IPS DF 19.7 (cell line): ENCODE measurements around the gene ELL3.
"Not testable (repeated sequence)": the region's sequence is repeated elsewhere in the genome, so short reads cannot be mapped to it uniquely, and the experiment has no call there.

ENCODE experiments used
- DNase-seq: peaks from one replicate; pipeline ENCODE4 v3.0.0-alpha.2; 2013; ENCODE audit warnings: low read depth, low spot score

ELL3 gene

GRCh38 chr15:43776718-43777266, at the start of gene ELL3:
TSS of gene ELL3 (minus strand) at chr15:43776966. CDS start at chr15:43776901, 65 bp downstream.
- DNase-seq: no peak

- DNase-seq: no peak
These were observed 49.3 kb upstream of the ELL3 start for GRCh38 chr15:43826029-43826507.

- DNase-seq: not testable (repeated sequence)
These were observed 48.5 kb upstream of the ELL3 start for GRCh38 chr15:43825305-43825704.

DNA sequence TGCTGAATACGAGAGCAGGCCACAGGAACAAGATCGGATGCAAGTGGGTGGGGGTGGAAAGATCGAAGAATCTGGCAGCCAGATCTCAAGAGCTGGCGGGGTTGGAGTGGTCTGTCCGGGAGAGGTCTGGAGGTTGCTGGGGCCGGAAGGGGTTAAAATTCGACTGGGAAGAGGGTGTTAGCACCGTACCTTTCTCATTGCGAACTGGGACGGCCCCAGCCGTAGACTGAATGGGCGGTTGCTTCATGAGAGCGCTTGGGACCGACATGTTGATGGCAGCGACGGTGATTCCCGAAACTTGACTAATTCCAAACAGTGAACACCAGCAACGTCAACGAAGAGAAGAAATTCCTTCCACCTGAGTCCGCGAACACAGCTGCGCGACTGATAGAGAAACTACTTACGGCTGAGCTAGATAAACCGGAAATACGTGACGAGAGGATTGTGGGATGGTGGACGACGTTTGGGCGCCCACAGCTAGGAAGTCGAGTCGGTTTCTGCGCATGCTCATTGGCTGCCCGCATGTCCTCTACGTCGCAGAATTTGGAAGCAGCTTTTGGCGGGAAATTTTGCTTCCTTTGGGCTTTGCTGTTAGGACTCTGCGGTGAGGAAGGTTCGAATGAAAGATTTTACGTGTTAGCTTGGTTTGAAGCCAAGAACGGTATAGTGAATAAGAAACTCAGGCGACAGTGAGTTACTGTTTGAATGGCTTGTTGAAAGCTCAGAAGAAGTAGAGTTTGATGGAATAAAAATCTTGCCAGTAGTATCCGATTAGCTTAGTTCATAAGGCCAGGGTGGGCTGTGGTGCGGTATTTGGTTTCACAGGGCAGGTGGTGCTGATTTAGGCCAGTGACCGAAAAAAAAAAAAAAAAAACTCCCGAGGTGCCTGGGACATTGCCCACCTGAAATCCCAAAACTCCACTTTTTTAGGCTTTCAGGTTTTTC, 47.8 kb upstream of the ELL3 start, which contains the start of gene MFAP1:
TSS of gene MFAP1 (minus strand) at position 389 of the 945 bp plus-strand sequence. CDS start at position 268, 121 bp downstream.
- peak; percentile 95 for DNase-seq

DNA sequence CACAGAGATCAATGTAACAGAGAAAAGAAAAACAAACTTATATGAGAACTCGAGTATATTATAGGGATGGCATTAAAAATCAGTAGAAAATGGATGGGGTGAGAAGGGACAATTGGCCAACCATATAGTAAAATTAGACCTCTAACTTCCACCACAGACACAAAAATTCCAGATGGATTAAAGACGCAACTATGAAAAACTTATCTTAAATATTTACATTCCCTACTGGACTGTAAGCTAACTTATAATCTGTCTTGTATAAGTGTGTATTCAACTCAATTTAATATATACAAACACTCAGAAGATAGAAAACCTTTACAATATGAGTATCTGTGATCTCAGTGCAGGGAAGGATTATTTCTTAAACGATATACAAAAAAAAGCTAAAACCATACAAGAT, 44.7 kb upstream of the ELL3 start:
- DNase-seq: no peak

GRCh38 chr15:43815064-43815463, 38.3 kb upstream of the ELL3 start:
- not testable (repeated sequence) for DNase-seq

DNA sequence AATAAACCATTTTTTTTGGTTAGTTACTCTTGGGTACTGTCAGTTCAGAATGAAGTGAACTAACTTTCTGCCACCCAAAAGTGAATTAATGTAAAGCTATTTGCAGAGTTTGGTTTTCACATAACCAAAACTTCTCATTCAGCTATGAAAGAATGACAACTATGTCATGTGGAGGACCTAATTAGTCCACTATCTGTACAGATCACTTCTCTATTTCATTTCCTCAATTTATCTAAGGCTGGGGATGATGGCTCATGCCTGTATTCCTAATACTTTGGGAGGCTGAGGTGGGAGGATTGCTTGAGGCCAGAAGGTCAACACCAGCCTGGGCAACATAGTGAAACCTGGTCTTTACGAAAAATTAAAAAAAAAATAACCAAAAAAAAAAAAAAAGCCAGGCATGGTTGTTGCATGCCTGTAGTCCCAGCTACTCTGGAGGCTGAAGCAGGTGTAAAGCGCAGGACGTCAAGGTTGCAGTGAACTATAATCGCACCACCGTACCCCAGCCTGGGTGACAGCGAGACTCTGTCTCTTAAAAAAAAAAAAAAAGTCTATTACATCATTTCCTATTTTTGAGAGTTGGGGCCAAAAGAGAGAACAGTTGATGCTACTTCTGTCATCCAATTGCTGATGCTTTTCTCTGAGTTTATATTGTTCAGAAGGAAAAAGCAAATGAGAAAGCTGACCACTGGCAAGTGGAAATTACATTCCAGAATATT, 32.4 kb upstream of the ELL3 start:
- DNase-seq: no peak

GRCh38 chr15:43808435-43808950, 31.7 kb upstream of the ELL3 start:
- DNase-seq: no peak

GRCh38 chr15:43802676-43803075, 25.9 kb upstream of the ELL3 start:
- not testable (repeated sequence) for DNase-seq

GRCh38 chr15:43800286-43801141, 23.7 kb upstream of the ELL3 start, which contains the start of gene HYPK:
TSS of gene HYPK (plus strand) at chr15:43800599. CDS start at chr15:43800623, 24 bp downstream.
- DNase-seq: no peak

- DNase-seq: no peak
These were observed 23.1 kb upstream of the ELL3 start, which contains the start of gene SERINC4 for GRCh38 chr15:43799945-43800285. TSS of gene SERINC4 (minus strand) at chr15:43800220. CDS start at chr15:43799986, 234 bp downstream.

GRCh38 chr15:43799209-43799944, 22.6 kb upstream of the ELL3 start:
- DNase-seq: no peak

DNA sequence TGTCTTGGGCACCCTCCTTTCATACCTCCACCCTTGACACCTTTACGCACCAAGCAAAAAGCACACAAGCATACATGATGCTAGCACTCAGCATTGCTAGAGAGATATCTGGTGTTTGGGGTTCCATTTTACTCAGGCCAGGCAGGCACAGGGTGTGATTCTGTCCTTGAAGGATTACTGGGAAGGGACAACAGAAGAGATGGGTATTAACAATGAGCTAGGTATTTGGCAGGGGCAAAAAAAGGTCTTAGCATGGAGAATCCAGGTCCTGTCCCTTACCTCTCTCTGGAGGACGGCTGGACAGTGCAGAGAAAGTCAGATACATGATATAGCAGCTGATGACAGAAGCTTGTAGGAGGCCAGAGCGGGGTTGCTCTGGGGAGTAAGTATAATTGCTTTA, 19.8 kb upstream of the ELL3 start:
- DNase-seq: no peak

GRCh38 chr15:43795997-43796396, 19.2 kb upstream of the ELL3 start:
- no peak for DNase-seq

- DNase-seq: no peak
These were observed 18.4 kb upstream of the ELL3 start for GRCh38 chr15:43795197-43795596.

- no peak for DNase-seq
These were observed 17.7 kb upstream of the ELL3 start for GRCh38 chr15:43794269-43795037.

- DNase-seq: no peak
These were observed 16.9 kb upstream of the ELL3 start for GRCh38 chr15:43793647-43794046.

GRCh38 chr15:43792761-43793476, 16.2 kb upstream of the ELL3 start:
- no peak for DNase-seq
